Naive thymus-derived CD8-positive, alpha-beta T cell (primary cell): ENCODE results near the gene GNG7. TPM values are rescaled to one million over a fixed set of nuclear protein-coding genes. Genes with fewer than 3 reads are reported as not detected.
A peak's percentile ranks its signal among the peaks of the same experiment; 100 is the strongest.
"Not testable (repeated sequence)": the region's sequence is repeated elsewhere in the genome, so short reads cannot be mapped to it uniquely, and the experiment has no call there.

Source experiments
- ATAC-seq, 2 donors: fragments of 150-1000 bp; cut with Tn5 transposase in 1 of 2; sonication (Bioruptor Pico), chemical (Tn5 transposase) in 1 of 2; 1 replicate in 1 of 2; 2 replicates in 1 of 2; pipeline ENCODE4 v1.10.0; 2021; ENCODE audit warnings: mild to moderate bottlenecking in 2 of 2, moderate library complexity in 2 of 2
- POLR2A ChIA-PET: fragments of 350-600 bp; sonication (Branson Sonifier 250); formaldehyde crosslinking; loops from one replicate; lab custom pipeline; 2021; ENCODE audit warnings: antibody characterized with exemption; lab: Charles Lee
- DNase-seq, 10 donors: peaks; one replicate each; pipeline versions ENCODE4 v3.0.0 to v3.0.0-alpha.2; 2020 to 2022
- H3K27ac Mint-ChIP-seq, 10 donors: one replicate each; pipeline ENCODE4 v1.8.0; 2020 to 2022; ENCODE audit warnings: mild to moderate bottlenecking in 10 of 10, mixed read lengths in 10 of 10, moderate library complexity in 4 of 10, inconsistent platforms in 1 of 10
- H3K27me3 Mint-ChIP-seq, 5 donors: one replicate each; pipeline ENCODE4 v1.8.0; 2021 to 2022; ENCODE audit warnings: mixed read lengths in 5 of 5
- H3K36me3 Mint-ChIP-seq, 3 donors: one replicate each; pipeline ENCODE4 v1.8.0; 2020 to 2022; ENCODE audit warnings: mixed read lengths in 3 of 3, mild to moderate bottlenecking in 2 of 3, inconsistent platforms in 1 of 3
- H3K4me1 Mint-ChIP-seq, 4 donors: one replicate each; pipeline ENCODE4 v1.8.0; 2021 to 2022; ENCODE audit warnings: mixed read lengths in 4 of 4
- H3K4me3 Mint-ChIP-seq, 10 donors: one replicate each; pipeline ENCODE4 v1.8.0; 2020 to 2022; ENCODE audit warnings: mild to moderate bottlenecking in 10 of 10, mixed read lengths in 10 of 10, moderate library complexity in 6 of 10, inconsistent platforms in 1 of 10
- H3K9me3 Mint-ChIP-seq, 9 donors: one replicate each; pipeline ENCODE4 v1.8.0; 2020 to 2022; ENCODE audit warnings: mixed read lengths in 9 of 9, mild to moderate bottlenecking in 3 of 9, inconsistent platforms in 1 of 9, moderate library complexity in 1 of 9
- polyA plus RNA-seq, 3 donors: library from polyadenylated mRNA; unstranded; fragments of 300-500 nt; fragmentation: Illumina TruSeq; gene quantifications; one replicate each; pipeline ENCODE4 v1.2.3, GENCODE V29; 2021
- total RNA-seq, 8 experiments: library from RNA in 2 of 8; stranded (reverse) in 2 of 8; gene quantifications; one replicate each; pipeline ENCODE4 v1.2.3 and lab custom pipeline; 2021 to 2026

GNG7 gene
- total and polyA plus RNA-seq, 5 experiments from 2014 or later = 1.8 to 8.5 (median 4.2) TPM

DNA sequence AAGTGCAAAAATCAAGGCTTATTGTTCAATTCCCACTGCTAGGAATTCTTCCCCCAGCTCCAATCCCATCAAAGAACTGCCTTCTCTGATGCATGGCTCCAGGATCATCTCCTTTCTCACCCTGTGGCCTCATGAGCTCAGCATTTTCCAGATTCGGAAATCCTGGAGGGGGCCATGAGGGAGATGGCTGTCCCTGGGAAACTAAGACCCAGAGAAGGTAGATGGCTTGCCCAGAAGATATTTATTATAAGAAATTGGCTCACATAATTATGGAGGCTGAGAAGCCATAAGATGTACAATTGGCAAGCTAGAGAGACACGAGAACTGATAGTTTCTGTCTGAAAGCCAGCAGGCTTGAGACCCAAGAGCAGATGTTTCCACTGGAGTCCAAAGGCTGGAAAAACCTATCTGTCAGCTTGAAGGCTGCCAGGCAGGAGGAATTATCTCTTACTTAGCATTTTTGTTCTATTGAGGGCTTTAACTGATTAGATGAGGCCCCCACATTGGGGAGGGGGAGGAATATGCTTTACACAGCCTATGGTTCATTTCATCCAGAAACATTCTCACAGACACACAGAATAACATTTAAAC, 168.0 kb downstream of the GNG7 start:
- POLR2A ChIA-PET = interaction anchor here (1.4 to 3.4 kb wide), 4 partner anchors 9 to 58 kb away, joined by 3 to 30 read pairs (median 9); partner anchors contain the start of gene GADD45B
- Mint-ChIP-seq H3K9me3 (peaks cover 0 to 10% (median 2%) of the 10 kb centered on the region in 9 donors), H3K27ac (peak overlapping the region in 9 of 10 donors; percentile 8 to 90 (median 64)), H3K4me1 (peaks cover 10 to 26% (median 21%) of the 10 kb centered on the region in 4 donors), H3K4me3 (peak overlapping the region in 6 of 10 donors; percentile 28 to 44 (median 36)), H3K27me3 (no peaks in the 10 kb centered on the region), H3K36me3 (peaks cover 0 to 5% (median 2%) of the 10 kb centered on the region in 3 donors)
- DNase-seq (no peak), ATAC-seq (no peak)

DNA sequence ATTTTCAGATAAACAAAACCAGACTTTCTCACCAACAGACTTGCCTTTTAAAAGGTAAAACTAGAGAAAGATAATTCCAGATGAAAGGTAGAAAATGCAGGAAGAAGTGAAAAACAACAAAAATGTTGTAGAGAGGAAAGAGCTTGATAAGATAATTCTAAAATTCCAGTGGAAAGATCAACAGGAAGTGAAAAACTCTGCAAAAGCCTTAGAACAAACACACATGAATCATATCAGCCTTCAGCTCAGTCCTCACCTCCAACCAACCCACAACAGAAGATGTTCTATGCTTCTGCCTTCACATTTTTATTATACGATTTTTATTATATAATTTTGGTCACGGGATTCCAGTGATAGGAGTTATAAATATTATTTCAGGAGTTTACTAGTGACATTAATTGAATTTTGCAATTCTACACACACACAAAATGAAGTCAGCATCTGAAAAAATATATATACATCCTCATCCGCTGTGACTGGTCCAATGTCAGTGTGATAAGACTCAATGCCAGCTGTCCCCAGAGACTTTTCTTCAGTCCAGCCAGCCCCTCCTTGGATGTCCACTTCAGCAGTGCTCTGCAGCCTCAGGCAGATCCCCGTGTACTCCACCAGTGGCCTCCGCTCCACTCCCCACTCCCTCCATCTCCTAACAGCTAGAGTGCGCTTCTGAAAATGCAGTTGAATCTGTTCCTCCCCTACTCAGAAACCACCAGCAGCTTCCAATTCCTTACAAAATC, 168.6 kb downstream of the GNG7 start:
- H3K27me3 Mint-ChIP-seq = no peaks in the 10 kb centered on the region
- POLR2A ChIA-PET = interaction anchor here (0.5 to 3.4 kb wide), 7 partner anchors 10 to 57 kb away, joined by 3 to 30 read pairs (median 4); partner anchors contain the start of gene GADD45B

DNA sequence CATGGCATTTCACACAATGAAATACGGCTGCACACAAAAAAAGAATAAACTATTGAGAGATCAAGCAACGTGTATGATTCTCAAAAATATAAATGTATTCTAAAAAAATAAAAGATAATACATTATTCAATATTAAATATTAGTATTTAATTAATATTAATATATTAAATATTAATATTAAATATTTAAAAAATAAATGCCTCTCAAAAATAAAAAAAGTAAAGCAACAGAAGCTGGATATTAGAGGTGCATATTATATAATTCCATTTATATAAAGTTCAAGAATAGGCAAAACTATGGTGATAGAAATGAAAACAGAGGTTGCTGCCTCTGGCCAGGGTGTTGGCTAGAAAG, 169.4 kb downstream of the GNG7 start:
- Mint-ChIP-seq H3K27ac (peak overlapping the region in 4 of 10 donors; percentile 25 to 90 (median 68)), H3K36me3 (peaks cover 0 to 5% (median 2%) of the 10 kb centered on the region in 3 donors), H3K4me3 (peak overlapping the region in 1 of 10 donors; percentile 21), H3K4me1 (peaks cover 10 to 26% (median 21%) of the 10 kb centered on the region in 4 donors), H3K9me3 (peaks cover 0 to 10% (median 2%) of the 10 kb centered on the region in 9 donors), H3K27me3 (no peaks in the 10 kb centered on the region)
- ATAC-seq (no peak), DNase-seq (no peak)
- POLR2A ChIA-PET = interaction anchor here (0.5 to 3.4 kb wide), 5 partner anchors 14 to 57 kb away, joined by 3 to 30 read pairs (median 4); partner anchors contain the start of gene GADD45B

More for the DNA sequence above, 168.6 kb downstream of the GNG7 start:
- H3K9me3 Mint-ChIP-seq = peaks cover 0 to 10% (median 2%) of the 10 kb centered on the region in 9 donors
- peaks cover 10 to 26% (median 21%) of the 10 kb centered on the region in 4 donors for H3K4me1 Mint-ChIP-seq
- peak overlapping the region in 9 of 10 donors; percentile 8 to 90 (median 67) for H3K27ac Mint-ChIP-seq
- DNase-seq (no peak), ATAC-seq (peak; percentile 60 to 62)
- peak overlapping the region in 7 of 10 donors; percentile 29 to 67 (median 44) for H3K4me3 Mint-ChIP-seq
- peaks cover 0 to 5% (median 2%) of the 10 kb centered on the region in 3 donors for H3K36me3 Mint-ChIP-seq

DNA sequence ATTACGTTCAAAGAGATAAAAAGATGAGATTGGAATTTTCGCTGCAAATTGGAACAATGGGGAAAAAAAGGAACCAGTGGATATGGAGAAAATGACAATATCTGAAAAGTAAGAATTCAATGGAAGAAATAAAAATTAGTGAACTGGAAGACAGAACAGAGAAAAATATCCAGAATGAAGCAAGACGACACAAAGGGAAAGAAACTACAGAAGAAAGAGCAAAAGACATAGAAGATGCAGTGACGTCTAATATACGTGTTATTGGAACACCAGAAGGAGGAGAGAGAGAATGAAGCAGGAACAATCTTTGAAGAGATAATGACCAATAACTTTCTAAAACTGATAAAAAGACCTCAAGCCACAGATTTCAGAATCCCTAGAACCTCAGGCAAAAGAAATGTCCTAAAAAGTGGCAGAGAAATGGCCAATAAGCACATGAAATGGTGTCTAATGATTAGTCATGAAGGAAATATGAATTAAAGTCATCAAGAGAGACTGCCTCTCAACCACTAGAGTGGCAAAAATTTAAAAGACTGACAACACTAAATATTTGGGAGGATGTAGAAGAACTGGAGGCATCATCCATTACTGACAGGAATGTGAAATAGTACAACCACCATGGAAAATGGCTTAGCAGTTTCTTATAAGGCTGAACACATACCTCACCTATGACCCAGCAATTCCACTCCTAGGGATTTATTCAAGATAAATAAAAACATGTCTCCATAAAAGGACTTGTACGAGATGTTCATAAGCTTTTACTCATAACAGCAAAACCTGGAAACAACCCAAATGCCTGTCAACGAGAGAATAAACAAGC, 170.0 kb downstream of the GNG7 start:
- peak overlapping the region in 1 of 10 donors; percentile 35 for H3K27ac Mint-ChIP-seq
- POLR2A ChIA-PET = interaction anchor here (0.9 to 3.4 kb wide), 2 partner anchors 15 to 56 kb away, joined by 4 to 30 read pairs; partner anchors contain the start of gene GADD45B
- no peak overlapping the region for H3K4me3 Mint-ChIP-seq

DNA sequence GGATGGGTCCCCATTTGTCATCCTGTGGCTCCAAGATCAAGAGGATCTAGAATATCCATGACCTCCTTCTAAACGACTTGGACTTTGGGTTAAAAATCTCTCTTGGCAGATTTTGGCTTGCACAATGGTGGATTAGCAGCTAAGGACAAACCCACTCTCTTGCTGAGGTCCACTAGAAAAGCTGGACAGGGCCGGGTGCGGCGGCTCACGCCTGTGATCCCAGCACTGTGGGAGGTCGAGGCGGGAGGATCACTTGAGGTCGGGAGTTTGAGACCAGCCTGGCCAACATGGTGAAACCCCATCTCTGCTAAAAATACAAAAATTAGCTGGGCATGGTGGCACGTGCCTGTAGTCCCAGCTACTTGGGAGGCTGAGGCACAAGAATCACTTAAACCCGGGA, 172.6 kb downstream of the GNG7 start:
- H3K4me3 Mint-ChIP-seq, H3K36me3 Mint-ChIP-seq, H3K27me3 Mint-ChIP-seq, ATAC-seq, DNase-seq: not testable (repeated sequence)
- H3K9me3 Mint-ChIP-seq = peaks cover 0 to 10% (median 2%) of the 10 kb centered on the region in 9 donors
- H3K4me1 Mint-ChIP-seq = peaks cover 10 to 21% (median 18%) of the 10 kb centered on the region in 4 donors
- POLR2A ChIA-PET = interaction anchor here (0.6 to 1.1 kb wide), 2 partner anchors 13 to 15 kb away, joined by 3 to 4 read pairs; no protein-coding TSS in a partner anchor
- H3K27ac Mint-ChIP-seq = peak overlapping the region in 1 of 10 donors; percentile 53

More for the DNA sequence above, 170.0 kb downstream of the GNG7 start:
- ATAC-seq (no peak), DNase-seq (no peak)
- peaks cover 0 to 5% (median 2%) of the 10 kb centered on the region in 3 donors for H3K36me3 Mint-ChIP-seq
- no peaks in the 10 kb centered on the region for H3K27me3 Mint-ChIP-seq
- H3K4me1 Mint-ChIP-seq = peaks cover 10 to 22% (median 18%) of the 10 kb centered on the region in 4 donors
- H3K9me3 Mint-ChIP-seq = peaks cover 0 to 10% (median 2%) of the 10 kb centered on the region in 9 donors

DNA sequence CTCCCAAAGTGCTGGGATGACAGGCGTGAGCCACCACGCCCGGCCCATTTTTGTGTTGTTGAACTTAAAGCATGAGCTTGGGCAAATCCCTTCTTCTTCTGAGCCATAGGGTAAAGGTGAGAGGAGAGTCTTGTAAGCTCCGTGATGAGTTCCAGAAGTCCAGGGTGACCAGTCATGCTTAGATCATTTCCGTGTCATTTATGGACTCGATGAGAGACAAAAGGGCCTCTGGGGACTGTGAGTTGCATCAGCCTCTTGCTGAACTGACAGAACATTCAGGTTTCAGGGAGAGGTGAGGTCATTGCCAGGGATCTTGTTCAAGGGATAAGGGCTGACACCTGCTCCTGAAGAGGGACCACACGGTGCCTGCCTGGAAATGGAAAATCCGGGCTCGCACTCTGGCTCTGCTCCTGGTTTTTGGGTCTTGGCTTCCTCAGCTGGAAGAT, 173.0 kb downstream of the GNG7 start:
- peak overlapping the region in 1 of 10 donors; percentile 53 for H3K27ac Mint-ChIP-seq

DNA sequence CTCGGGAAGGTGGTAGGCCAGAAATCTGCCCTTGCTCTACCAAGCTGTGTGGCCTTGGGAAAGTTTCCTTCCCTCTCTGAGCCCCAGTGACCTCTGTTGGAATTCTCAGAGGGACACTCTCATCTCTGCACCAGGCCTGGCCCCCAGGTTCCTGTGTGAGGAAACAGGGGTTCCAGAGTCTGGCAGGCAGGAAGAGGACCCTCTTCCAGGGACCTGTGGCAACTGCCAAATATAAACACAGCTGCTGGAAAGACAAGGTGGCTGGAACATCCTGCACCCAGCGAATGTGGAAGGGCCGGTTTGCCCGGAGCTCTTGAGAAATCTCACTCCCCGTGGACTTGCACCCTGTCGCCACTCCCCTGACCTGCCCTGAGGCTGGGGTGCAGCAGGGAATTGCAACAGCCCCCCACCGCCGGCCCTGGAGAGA, 173.8 kb downstream of the GNG7 start:
- H3K9me3 Mint-ChIP-seq = peaks cover 0 to 10% (median 2%) of the 10 kb centered on the region in 9 donors
- peaks cover 5 to 9% (median 7%) of the 10 kb centered on the region in 4 donors for H3K4me1 Mint-ChIP-seq
- DNase-seq (no peak), ATAC-seq (no peak)
- H3K27ac Mint-ChIP-seq = no peak overlapping the region
- peaks cover 0 to 5% (median 2%) of the 10 kb centered on the region in 3 donors for H3K36me3 Mint-ChIP-seq
- no peak overlapping the region for H3K4me3 Mint-ChIP-seq
- no peaks in the 10 kb centered on the region for H3K27me3 Mint-ChIP-seq
- POLR2A ChIA-PET = interaction anchor here (0.6 to 1.1 kb wide), 5 partner anchors 10 to 442 kb away, joined by 3 to 6 read pairs (median 3); no protein-coding TSS in a partner anchor

More for the DNA sequence above, 173.0 kb downstream of the GNG7 start:
- Mint-ChIP-seq H3K4me3 (no peak overlapping the region), H3K36me3 (peaks cover 0 to 5% (median 2%) of the 10 kb centered on the region in 3 donors), H3K4me1 (peaks cover 10 to 17% (median 14%) of the 10 kb centered on the region in 4 donors), H3K9me3 (peaks cover 0 to 10% (median 2%) of the 10 kb centered on the region in 9 donors), H3K27me3 (no peaks in the 10 kb centered on the region)
- POLR2A ChIA-PET = interaction anchor here (0.6 to 1.1 kb wide), 4 partner anchors 11 to 36 kb away, joined by 3 to 4 read pairs (median 3); no protein-coding TSS in a partner anchor
- ATAC-seq (no peak), DNase-seq (no peak)

DNA sequence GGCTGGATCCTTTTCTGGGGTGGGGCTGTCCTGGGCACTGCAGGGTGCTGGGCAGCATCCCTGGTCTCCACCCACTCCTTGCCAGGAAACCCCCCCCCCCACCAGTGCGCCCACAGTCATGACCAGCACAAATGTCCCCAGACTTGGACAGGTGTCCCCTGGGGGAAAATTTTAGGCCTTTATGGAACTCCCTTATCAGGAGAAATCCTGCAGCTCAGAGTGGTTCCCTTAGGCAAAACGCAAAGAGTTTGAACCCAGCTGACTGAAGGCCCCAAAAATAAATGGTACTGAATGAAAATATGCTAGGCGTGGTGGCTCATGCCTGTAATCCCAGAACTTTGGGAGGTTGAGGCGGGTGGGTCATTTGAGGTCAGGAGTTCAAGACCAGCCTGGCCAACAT, 174.8 kb downstream of the GNG7 start:
- ATAC-seq (no peak), DNase-seq (no peak)
- H3K27me3 Mint-ChIP-seq = no peaks in the 10 kb centered on the region
- H3K9me3 Mint-ChIP-seq = peaks cover 0 to 10% (median 2%) of the 10 kb centered on the region in 9 donors
- H3K36me3 Mint-ChIP-seq = peaks cover 0 to 5% (median 2%) of the 10 kb centered on the region in 3 donors
- H3K27ac Mint-ChIP-seq = no peak overlapping the region
- POLR2A ChIA-PET = interaction anchor here (0.6 to 0.7 kb wide), 2 partner anchors 16 to 105 kb away, joined by 3 to 4 read pairs; no protein-coding TSS in a partner anchor
- peaks cover 0 to 4% (median 2%) of the 10 kb centered on the region in 4 donors for H3K4me1 Mint-ChIP-seq
- H3K4me3 Mint-ChIP-seq = no peak overlapping the region

DNA sequence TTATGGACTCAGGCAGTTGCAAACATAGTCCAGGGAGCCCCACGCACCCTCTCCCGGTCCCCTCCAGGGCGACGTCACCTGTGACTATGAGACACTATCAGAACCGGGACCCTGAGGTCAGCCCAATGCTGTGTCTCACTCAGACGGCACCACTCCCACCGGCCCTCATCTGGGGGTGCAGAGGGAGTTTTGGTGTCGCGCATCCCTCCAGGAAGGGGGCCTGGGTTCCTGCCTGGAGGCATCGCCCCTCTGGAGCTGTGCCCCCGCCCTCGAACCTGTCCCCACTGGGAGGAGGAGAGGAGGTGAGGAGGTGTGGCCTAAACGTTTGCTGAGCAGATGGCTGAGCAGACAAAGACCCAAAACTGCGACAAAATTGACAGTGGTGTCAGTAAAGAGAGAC, 175.3 kb downstream of the GNG7 start:
- Mint-ChIP-seq H3K36me3 (peaks cover 0 to 2% (median under 1%) of the 10 kb centered on the region in 3 donors), H3K4me3 (no peak overlapping the region), H3K4me1 (peaks cover 0 to 2% (median under 1%) of the 10 kb centered on the region in 4 donors), H3K27me3 (no peaks in the 10 kb centered on the region), H3K27ac (no peak overlapping the region), H3K9me3 (peaks cover 0 to 4% (median under 1%) of the 10 kb centered on the region in 9 donors)
- DNase-seq (no peak), ATAC-seq (no peak)
- POLR2A ChIA-PET = interaction anchor here (0.6 kb wide), 1 partner anchor 105 kb away, joined by 4 read pairs; no protein-coding TSS in a partner anchor

DNA sequence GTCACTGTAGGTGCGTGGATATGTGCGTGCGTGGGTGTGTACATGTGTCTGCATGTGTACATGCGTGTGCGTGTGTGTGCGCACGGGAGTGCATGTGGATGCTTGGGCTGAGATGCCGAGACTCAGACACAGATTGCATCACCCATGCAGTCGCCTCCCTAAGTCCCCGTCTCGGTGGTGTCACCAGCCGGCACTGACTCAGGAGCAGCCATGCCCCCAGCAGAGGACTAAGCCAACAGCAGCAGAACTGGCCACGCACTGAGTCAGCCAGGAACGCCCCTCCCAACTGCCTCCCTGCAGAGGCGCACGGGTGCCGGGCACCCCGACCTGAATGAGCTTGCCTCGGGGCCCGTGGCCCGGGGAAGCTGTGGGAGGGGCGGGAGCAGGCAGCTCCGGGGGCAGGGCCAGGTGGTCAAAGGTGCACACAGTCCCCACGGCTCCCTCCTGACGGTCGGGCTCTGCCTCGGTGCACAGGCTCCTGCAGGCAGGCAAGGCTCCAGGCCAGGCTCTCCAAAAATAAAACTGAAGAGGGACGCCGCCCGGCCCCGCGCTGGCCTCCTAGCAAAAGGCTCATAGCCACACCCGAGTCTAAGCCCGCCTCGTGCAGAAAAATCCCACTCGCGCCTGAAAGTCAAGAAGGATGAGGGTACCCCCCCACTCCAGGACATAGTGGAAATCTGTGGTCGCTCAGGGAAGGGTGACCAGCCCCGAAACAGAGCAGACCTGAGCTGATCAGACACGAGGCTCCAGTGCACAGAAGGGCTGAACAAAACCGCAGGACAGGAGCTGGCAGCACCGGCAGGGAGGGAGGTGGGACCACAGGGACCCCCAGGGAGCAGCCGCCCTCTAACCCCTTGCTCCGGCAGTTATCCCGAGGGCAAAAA, 177.4 kb downstream of the GNG7 start:
- Mint-ChIP-seq H3K27ac (no peak overlapping the region), H3K9me3 (no peaks in the 10 kb centered on the region), H3K27me3 (no peaks in the 10 kb centered on the region), H3K4me3 (no peak overlapping the region), H3K4me1 (peaks cover 0 to 1% (median 0%) of the 10 kb centered on the region in 4 donors), H3K36me3 (no peaks in the 10 kb centered on the region)
- POLR2A ChIA-PET = interaction anchor here (0.6 kb wide), 1 partner anchor 431 kb away, joined by 4 read pairs; no protein-coding TSS in a partner anchor
- DNase-seq = no peak
- ATAC-seq = no peak
